Osteoblast (primary cell): ENCODE results near the gene GORASP1. TPM values are rescaled to one million over a fixed set of nuclear protein-coding genes. Genes with fewer than 3 reads are reported as not detected.

Experiments
- DNase-seq: peaks from one replicate; pipeline ENCODE4 v3.0.0; 2011; ENCODE audit warnings: low spot score, mixed read lengths; ENCODE audit not compliant: insufficient read length; ENCODE audit errors: missing footprints
- H2AFZ ChIP-seq: 2 replicates; pipeline ENCODE4 v1.6.0; 2011; ENCODE audit warnings: mild to moderate bottlenecking, low read length
- H3K27ac ChIP-seq: 2 replicates; pipeline ENCODE4 v1.5.1; 2011; ENCODE audit warnings: mild to moderate bottlenecking, low read depth, low read length, moderate library complexity
- H3K27me3 ChIP-seq: 2 replicates; pipeline ENCODE4 v1.6.0; 2012; ENCODE audit warnings: mild to moderate bottlenecking, control low read depth, inconsistent platforms, low read length, moderate library complexity; ENCODE audit not compliant: insufficient read depth
- H3K36me3 ChIP-seq: 2 replicates; pipeline ENCODE4 v1.5.1; 2011; ENCODE audit warnings: mild to moderate bottlenecking, low read length, control low read depth, moderate library complexity; ENCODE audit not compliant: insufficient read depth
- H3K4me1 ChIP-seq: 2 replicates; pipeline ENCODE4 v1.5.1; 2011; ENCODE audit warnings: mild to moderate bottlenecking, low read length, control low read depth, moderate library complexity; ENCODE audit not compliant: insufficient read depth
- H3K4me2 ChIP-seq: 2 replicates; pipeline ENCODE4 v1.6.0; 2011; ENCODE audit warnings: mild to moderate bottlenecking, low read length; ENCODE audit not compliant: insufficient read depth
- H3K4me3 ChIP-seq: fragments of 200-600 bp; sonication (generic); 3 replicates; pipeline ENCODE4 v1.5.1; 2012; ENCODE audit warnings: mild to moderate bottlenecking, low read length, inconsistent platforms; ENCODE audit not compliant: insufficient read depth
- H3K79me2 ChIP-seq: 2 replicates; pipeline ENCODE4 v1.6.0; 2012; ENCODE audit warnings: mild to moderate bottlenecking, low read length, control low read depth, inconsistent platforms; ENCODE audit not compliant: insufficient read depth
- H3K9me3 ChIP-seq: 2 replicates; pipeline ENCODE4 v1.5.1; 2011; ENCODE audit warnings: low read depth, low read length, control low read depth
- H4K20me1 ChIP-seq: 2 replicates; pipeline ENCODE4 v1.6.0; 2012; ENCODE audit warnings: mild to moderate bottlenecking, low read length, control low read depth; ENCODE audit not compliant: insufficient read depth
- CTCF ChIP-seq: IDR thresholded peaks from 2 replicates; pipeline ENCODE4 v1.5.1; 2011; ENCODE audit warnings: mild to moderate bottlenecking, low read depth, low read length, moderate library complexity; ENCODE audit errors: extremely low read depth
- total RNA-seq: library from RNA; depleted of rRNA; stranded (reverse); fragments of >200 nt; gene quantifications from 2 replicates; pipeline ENCODE4 v1.2.3, GENCODE V29; 2012

The GORASP1 gene
- total RNA-seq, 1 donor = 46.0 TPM

- no peak for TF ChIP-seq CTCF
- H3K27ac ChIP-seq = no peak overlapping the region
Observed at GRCh38 chr3:39118931-39119660, 11.7 kb upstream of the GORASP1 start.

GRCh38 chr3:39118079-39118478 is 10.7 kb upstream of the GORASP1 start:
- Histone ChIP-seq H3K4me1 (no peaks in the 10 kb centered on the region), H3K4me3 (no peak overlapping the region), H3K27ac (no peak overlapping the region), H3K27me3 (no peaks in the 10 kb centered on the region), H3K79me2 (no peaks in the 10 kb centered on the region), H3K36me3 (no peaks in the 10 kb centered on the region), H3K4me2 (no peak overlapping the region), H3K9me3 (no peaks in the 10 kb centered on the region), H2AFZ (no peak overlapping the region), H4K20me1 (no peaks in the 10 kb centered on the region)
- no peak for DNase-seq
- no peak for TF ChIP-seq CTCF

More at GRCh38 chr3:39118931-39119660, 11.7 kb upstream of the GORASP1 start:
- Histone ChIP-seq H2AFZ (no peak overlapping the region), H3K4me3 (no peak overlapping the region), H4K20me1 (no peaks in the 10 kb centered on the region), H3K27me3 (no peaks in the 10 kb centered on the region), H3K36me3 (no peaks in the 10 kb centered on the region), H3K4me1 (no peaks in the 10 kb centered on the region), H3K9me3 (no peaks in the 10 kb centered on the region), H3K79me2 (no peaks in the 10 kb centered on the region), H3K4me2 (no peak overlapping the region)
- no peak for DNase-seq

GRCh38 chr3:39115870-39116269 is 8.4 kb upstream of the GORASP1 start:
- no peaks in the 10 kb centered on the region for H4K20me1 ChIP-seq
- no peak overlapping the region for H2AFZ ChIP-seq
- DNase-seq = no peak
- TF ChIP-seq CTCF = no peak
- no peak overlapping the region for H3K27ac ChIP-seq
- no peaks in the 10 kb centered on the region for H3K27me3 ChIP-seq
- no peaks in the 10 kb centered on the region for H3K79me2 ChIP-seq
- no peaks in the 10 kb centered on the region for H3K4me1 ChIP-seq
- H3K9me3 ChIP-seq = no peaks in the 10 kb centered on the region
- no peak overlapping the region for H3K4me2 ChIP-seq
- H3K36me3 ChIP-seq = peaks cover 2% of the 10 kb centered on the region
- no peak overlapping the region for H3K4me3 ChIP-seq

GRCh38 chr3:39114456-39114855 is 7.0 kb upstream of the GORASP1 start:
- H4K20me1 ChIP-seq = no peaks in the 10 kb centered on the region
- peaks cover 6% of the 10 kb centered on the region for H3K36me3 ChIP-seq
- H3K9me3 ChIP-seq = no peaks in the 10 kb centered on the region
- H3K27ac ChIP-seq = no peak overlapping the region
- TF ChIP-seq CTCF = no peak
- H3K4me3 ChIP-seq = no peak overlapping the region
- H3K4me2 ChIP-seq = no peak overlapping the region
- no peaks in the 10 kb centered on the region for H3K27me3 ChIP-seq
- no peak overlapping the region for H2AFZ ChIP-seq
- H3K4me1 ChIP-seq = no peaks in the 10 kb centered on the region
- H3K79me2 ChIP-seq = no peaks in the 10 kb centered on the region
- DNase-seq = no peak
